ENCODE data around the gene DPYSL5. TPM values are rescaled to one million over a fixed set of nuclear protein-coding genes. Genes with fewer than 3 reads are reported as not detected.

Gene DPYSL5
- total RNA-seq, 4 donors from 2014 or later, result 0.13 to 0.50 (median 0.41) TPM

GRCh38 chr2:26986576-26986975, 138.6 kb downstream of the DPYSL5 start:
- no peak for DNase-seq (ENCODE audit: extremely low spot score)
- Histone ChIP-seq H3K4me3 (no peak overlapping the region), H3K9me3 (no peaks in the 10 kb centered on the region), H3K27ac (replicated peaks in 1 of 4) (no peak overlapping the region), H3K36me3 (no peaks in the 10 kb centered on the region), H3K4me1 (peaks cover 17 to 37% (median 32%) of the 10 kb centered on the region in 4 donors), H3K27me3 (no peaks in the 10 kb centered on the region)
- no peak for TF ChIP-seq POLR2AphosphoS5 (IDR thresholded peaks at IDR 0.05)
- no peak for TF ChIP-seq POLR2A (IDR thresholded peaks at IDR 0.05; ENCODE audit: low read depth)
- TF ChIP-seq CTCF (IDR thresholded peaks at IDR 0.05), result no peak
- no peak for TF ChIP-seq EP300 (IDR thresholded peaks at IDR 0.05)
- intact Hi-C loops (cut with DNase I), result no loop called here
- WGBS, result 75% methylated on average over 5 of the region's 5 CpGs

DNA sequence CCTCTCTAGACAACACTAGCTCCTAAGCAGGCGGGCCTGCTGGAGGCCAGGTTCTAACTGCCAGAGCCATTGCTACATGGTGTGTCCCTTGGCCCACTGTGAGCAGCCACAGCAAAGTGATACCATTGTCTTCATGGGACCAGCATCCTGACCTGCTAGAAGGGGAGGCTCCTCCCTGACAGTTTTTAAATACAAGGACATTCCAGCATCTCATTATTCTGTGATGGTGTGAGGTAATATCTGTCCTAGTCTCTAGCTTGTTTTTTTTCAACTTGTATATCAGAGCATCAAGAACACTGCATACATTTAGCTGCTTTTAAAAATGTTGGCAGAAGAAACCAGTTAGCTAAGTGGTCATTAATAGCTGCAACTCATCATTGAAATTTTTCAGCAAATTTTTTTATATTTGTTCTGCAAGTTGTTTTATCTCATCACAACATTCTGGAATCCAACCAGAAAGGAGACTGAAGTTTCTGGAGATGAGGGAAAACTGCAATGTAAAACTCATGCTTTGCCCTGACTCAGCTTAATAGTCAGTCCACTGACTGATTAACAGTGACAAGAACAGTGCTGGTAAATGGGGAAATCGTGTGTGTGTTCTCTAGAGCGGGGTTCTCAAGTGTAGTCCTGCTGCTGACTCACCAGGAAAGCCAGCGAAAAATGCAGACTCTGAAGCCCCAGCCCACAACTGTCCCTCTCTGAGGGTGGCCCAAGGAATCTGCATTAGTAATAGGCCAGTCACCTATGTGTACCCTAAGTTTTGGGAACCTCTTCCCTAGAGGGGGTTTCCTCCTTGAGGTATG, 140.3 kb downstream of the DPYSL5 start:
- WGBS, result 64% methylated on average over 4 of the region's 4 CpGs
- Histone ChIP-seq H3K27me3 (no peaks in the 10 kb centered on the region), H3K9me3 (no peaks in the 10 kb centered on the region), H3K27ac (replicated peaks in 1 of 4) (peak overlapping the region in 1 of 4 donors; percentile 54), H3K4me1 (peaks cover 2 to 20% (median 16%) of the 10 kb centered on the region in 4 donors), H3K36me3 (no peaks in the 10 kb centered on the region), H3K4me3 (no peak overlapping the region)
- TF ChIP-seq EP300 (IDR thresholded peaks at IDR 0.05) (no peak), CTCF (IDR thresholded peaks at IDR 0.05) (no peak), POLR2A (IDR thresholded peaks at IDR 0.05; ENCODE audit: low read depth) (no peak), POLR2AphosphoS5 (IDR thresholded peaks at IDR 0.05) (no peak)
- no peak for DNase-seq (ENCODE audit: extremely low spot score)
- intact Hi-C loops (cut with DNase I), result no loop called here

GRCh38 chr2:26989156-26989555, 141.2 kb downstream of the DPYSL5 start:
- Histone ChIP-seq H3K4me1 (peaks cover 0 to 17% (median 15%) of the 10 kb centered on the region in 4 donors), H3K27me3 (no peaks in the 10 kb centered on the region), H3K4me3 (no peak overlapping the region), H3K36me3 (no peaks in the 10 kb centered on the region), H3K27ac (replicated peaks in 1 of 4) (peak overlapping the region in 1 of 4 donors; percentile 54), H3K9me3 (no peaks in the 10 kb centered on the region)
- intact Hi-C loops (cut with DNase I), result no loop called here
- TF ChIP-seq POLR2A (IDR thresholded peaks at IDR 0.05; ENCODE audit: low read depth), result no peak
- no peak for TF ChIP-seq CTCF (IDR thresholded peaks at IDR 0.05)
- WGBS, result 75% methylated on average over 7 of the region's 8 CpGs
- DNase-seq (ENCODE audit: extremely low spot score), result no peak

DNA sequence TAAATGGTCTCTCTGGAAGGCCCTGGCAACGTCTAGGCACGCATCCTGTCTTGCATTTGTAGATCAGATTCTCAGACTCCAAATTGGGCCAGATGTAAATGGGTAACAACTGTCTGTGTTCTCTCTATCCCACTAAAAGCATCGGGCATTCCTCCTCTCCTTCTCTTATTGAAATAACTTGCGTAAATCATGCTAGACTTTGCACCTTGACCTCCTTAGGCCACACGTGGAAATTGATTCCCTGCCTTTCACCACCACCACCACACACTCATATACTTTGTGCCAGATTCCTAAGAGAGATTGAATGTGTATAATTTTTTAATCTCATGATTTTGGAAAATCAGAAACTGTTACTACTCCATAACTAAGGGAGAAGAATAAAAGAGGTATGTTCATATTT, 143.8 kb downstream of the DPYSL5 start:
- TF ChIP-seq POLR2AphosphoS5 (IDR thresholded peaks at IDR 0.05) (no peak), POLR2A (IDR thresholded peaks at IDR 0.05; ENCODE audit: low read depth) (no peak), EP300 (IDR thresholded peaks at IDR 0.05) (no peak), CTCF (IDR thresholded peaks at IDR 0.05) (no peak)
- WGBS, result 87% methylated on average over 5 of the region's 5 CpGs
- H3K9me3 ChIP-seq, result no peaks in the 10 kb centered on the region
- peaks cover 0 to 17% (median 15%) of the 10 kb centered on the region in 4 donors for H3K4me1 ChIP-seq
- H3K36me3 ChIP-seq, result peaks cover 0 to 5% (median 1%) of the 10 kb centered on the region in 4 donors
- H3K4me3 ChIP-seq, result no peak overlapping the region
- no peak for DNase-seq (ENCODE audit: extremely low spot score)
- H3K27ac ChIP-seq (replicated peaks in 1 of 4), result no peak overlapping the region
- intact Hi-C loops (cut with DNase I), result no loop called here
- H3K27me3 ChIP-seq, result no peaks in the 10 kb centered on the region
